ENCODE measurements around the gene MXD4. TPM values are rescaled to one million over a fixed set of nuclear protein-coding genes. Genes with fewer than 3 reads are reported as not detected.

MXD4 gene
- total RNA-seq, 2 experiments from 2014 or later: 1.5 to 2.3 TPM

DNA sequence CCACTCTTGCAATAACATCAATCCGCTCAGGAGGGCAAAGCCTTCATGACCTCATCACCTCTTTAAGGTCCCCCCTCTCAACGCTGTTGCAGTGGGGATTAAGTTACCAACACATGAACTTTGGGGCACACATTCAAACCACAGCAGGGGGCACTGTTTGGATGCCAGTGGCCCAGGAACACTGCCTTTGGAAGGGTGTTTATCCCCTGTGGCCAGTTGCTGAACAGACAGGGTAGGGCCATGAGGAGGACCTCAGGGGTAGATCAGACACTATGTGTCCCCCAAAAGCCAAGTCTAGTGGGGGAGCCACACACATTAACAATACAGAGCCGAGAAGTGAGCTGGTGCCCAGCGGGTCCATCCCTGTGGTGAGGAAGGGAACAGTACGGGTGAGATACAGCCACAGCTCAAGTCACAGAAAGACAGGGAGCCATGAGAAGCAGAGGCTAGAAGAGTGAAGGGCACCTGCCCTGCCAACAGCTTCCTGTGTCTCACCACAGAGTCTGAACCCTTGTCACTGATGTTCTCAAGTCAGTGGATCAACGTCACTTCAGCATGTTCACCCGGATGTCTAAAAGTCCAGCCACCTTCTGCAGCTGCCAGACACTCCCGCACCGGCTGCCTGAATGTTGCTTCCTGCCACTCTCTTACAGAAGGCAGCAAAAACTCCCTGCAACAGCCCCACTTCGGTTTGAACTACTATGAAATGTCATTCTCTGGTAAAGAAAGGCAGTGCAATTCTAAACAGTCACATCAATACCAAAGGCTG, 19.9 kb upstream of the MXD4 start:
- peak overlapping the region; percentile 96 for H3K27ac Mint-ChIP-seq
- peak; percentile 91 for DNase-seq
- intact Hi-C loops (cut with micrococcal nuclease): loop anchor here (5.0 kb wide), 1 partner anchor 131 kb away; no protein-coding TSS in a partner anchor
- peak overlapping the region; percentile 43 for H3K4me3 Mint-ChIP-seq
- H3K4me1 Mint-ChIP-seq (ENCODE audit: low read depth): peaks cover 37% of the 10 kb centered on the region
- CTCF ChIA-PET: interaction anchor here (0.7 to 1.0 kb wide), 5 partner anchors 9 to 130 kb away, joined by 3 read pairs; no protein-coding TSS in a partner anchor
- peak; percentile 93 for ATAC-seq
- TF ChIP-seq, protein P1, sequence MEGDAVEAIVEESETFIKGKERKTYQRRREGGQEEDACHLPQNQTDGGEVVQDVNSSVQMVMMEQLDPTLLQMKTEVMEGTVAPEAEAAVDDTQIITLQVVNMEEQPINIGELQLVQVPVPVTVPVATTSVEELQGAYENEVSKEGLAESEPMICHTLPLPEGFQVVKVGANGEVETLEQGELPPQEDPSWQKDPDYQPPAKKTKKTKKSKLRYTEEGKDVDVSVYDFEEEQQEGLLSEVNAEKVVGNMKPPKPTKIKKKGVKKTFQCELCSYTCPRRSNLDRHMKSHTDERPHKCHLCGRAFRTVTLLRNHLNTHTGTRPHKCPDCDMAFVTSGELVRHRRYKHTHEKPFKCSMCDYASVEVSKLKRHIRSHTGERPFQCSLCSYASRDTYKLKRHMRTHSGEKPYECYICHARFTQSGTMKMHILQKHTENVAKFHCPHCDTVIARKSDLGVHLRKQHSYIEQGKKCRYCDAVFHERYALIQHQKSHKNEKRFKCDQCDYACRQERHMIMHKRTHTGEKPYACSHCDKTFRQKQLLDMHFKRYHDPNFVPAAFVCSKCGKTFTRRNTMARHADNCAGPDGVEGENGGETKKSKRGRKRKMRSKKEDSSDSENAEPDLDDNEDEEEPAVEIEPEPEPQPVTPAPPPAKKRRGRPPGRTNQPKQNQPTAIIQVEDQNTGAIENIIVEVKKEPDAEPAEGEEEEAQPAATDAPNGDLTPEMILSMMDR (IDR thresholded peaks at IDR 0.05): peak; percentile 41
- no peaks in the 10 kb centered on the region for H3K36me3 Mint-ChIP-seq (ENCODE audit: low read depth)
- POLR2A ChIA-PET: interaction anchor here (0.6 to 2.0 kb wide), 5 partner anchors 10 to 133 kb away, joined by 3 to 6 read pairs (median 4); partner anchors contain the start of genes HAUS3 and POLN
- no peaks in the 10 kb centered on the region for H3K9me3 Mint-ChIP-seq
- no peaks in the 10 kb centered on the region for H3K27me3 Mint-ChIP-seq

DNA sequence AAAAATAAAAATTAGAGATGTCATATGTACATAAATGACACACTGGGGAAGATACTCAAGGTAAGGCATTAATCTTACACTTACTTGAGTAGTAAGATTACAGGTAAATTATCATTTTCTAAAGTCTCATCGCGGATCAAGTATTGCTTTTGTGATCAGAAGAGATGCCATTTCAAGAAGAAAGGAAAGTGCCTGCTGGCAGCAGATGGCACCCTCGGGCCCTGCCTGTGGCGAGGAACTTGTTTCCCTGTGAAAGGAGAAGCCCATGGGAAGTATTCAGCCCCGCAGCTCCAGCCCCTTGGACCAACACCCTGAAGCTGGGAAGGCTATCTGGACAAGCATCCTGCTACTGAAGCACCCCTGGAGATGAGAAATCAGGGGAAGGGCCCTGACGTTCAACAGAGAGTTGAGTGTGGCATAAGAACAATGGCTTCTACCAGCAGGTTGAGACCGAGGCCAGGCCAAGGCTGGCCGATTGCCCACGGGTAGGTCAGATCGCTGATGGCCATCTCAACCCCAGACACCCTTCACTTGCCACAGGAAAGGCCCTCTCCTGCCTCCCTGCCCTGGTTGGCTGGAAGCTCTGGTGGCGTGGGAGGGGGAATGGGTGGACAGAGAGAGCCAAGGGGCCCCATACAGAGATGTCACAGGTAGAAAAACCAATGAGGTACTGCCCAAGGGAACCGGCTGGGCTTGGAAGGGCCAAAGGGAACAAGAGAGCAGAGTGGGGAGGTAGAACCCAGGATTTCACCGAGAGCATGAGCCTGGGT, 18.8 kb upstream of the MXD4 start:
- ATAC-seq (no peak), DNase-seq (no peak)
- H3K4me3 Mint-ChIP-seq: no peak overlapping the region
- H3K27ac Mint-ChIP-seq: peak overlapping the region; percentile 96
- intact Hi-C loops (cut with micrococcal nuclease): loop anchor here (5.0 kb wide), 1 partner anchor 132 kb away; no protein-coding TSS in a partner anchor
- CTCF ChIA-PET: no interaction called here
- no peaks in the 10 kb centered on the region for H3K27me3 Mint-ChIP-seq
- no peaks in the 10 kb centered on the region for H3K36me3 Mint-ChIP-seq (ENCODE audit: low read depth)
- TF ChIP-seq, protein P1 (IDR thresholded peaks at IDR 0.05): no peak
- no peaks in the 10 kb centered on the region for H3K9me3 Mint-ChIP-seq
- H3K4me1 Mint-ChIP-seq (ENCODE audit: low read depth): peaks cover 37% of the 10 kb centered on the region
- POLR2A ChIA-PET: no interaction called here

DNA sequence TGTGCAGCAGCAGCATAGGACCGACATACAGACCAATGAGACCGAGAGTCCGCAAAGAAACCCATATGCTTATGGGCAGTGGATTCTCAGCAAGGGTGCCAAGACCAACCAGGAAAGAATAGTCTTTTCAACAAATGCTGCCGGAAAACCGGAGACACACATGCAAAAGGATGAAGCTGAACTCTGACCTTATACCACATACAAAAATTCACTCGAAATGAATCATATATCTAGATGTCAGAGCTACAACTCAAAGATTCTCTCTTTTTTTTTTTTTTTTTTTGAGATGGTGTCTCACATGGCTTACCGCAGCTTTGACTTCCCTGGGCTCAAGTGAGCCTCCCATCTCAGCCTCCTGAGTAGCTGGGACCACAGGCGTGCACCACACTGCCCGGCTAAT, 16.0 kb upstream of the MXD4 start:
- ATAC-seq (no peak), DNase-seq (no peak)
- no peaks in the 10 kb centered on the region for H3K9me3 Mint-ChIP-seq
- ChIA-PET POLR2A (no interaction called here), CTCF (no interaction called here)
- H3K27ac Mint-ChIP-seq: no peak overlapping the region
- H3K4me1 Mint-ChIP-seq (ENCODE audit: low read depth): peaks cover 23% of the 10 kb centered on the region
- H3K36me3 Mint-ChIP-seq (ENCODE audit: low read depth): no peaks in the 10 kb centered on the region
- H3K4me3 Mint-ChIP-seq: no peak overlapping the region
- H3K27me3 Mint-ChIP-seq: no peaks in the 10 kb centered on the region
- intact Hi-C loops (cut with micrococcal nuclease): no loop called here
- TF ChIP-seq, protein P1 (IDR thresholded peaks at IDR 0.05): no peak

DNA sequence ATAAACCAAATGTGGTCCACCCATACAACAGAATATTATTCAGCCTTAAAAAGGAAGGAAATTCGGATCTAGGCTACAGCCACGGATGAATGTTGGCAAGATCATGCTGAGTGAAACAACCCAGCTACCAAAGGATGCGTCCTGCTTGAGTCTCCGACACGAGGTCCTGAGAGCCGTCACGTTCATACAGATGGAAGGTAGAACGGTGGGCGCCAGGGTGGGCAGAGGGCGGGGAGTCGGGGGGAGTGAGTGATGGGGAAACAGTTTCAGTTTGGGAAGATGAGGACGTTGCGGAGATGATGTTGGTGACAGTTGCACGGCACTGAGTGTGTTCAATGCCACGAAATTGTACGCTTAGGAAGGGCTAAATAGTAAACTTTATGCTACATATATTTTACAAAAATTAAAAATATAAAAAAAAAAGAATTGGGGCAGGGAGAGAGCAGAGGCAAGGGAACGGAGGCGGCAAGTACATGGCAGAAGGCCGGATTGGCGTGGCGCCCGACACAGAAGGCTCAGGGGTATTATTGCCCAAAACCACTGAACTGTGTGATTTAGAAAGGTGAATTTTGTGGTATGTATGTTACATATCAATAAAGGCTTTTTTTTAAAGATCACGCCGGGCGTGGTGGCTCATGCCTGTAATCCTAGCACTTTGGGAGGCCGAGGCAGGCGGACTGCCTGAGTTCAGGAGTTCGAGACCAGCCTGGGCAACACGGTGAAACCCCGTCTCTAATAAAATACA, 14.8 kb upstream of the MXD4 start:
- peaks cover 13% of the 10 kb centered on the region for H3K4me1 Mint-ChIP-seq (ENCODE audit: low read depth)

More for the DNA sequence above, 14.8 kb upstream of the MXD4 start:
- ATAC-seq (no peak), DNase-seq (no peak)
- TF ChIP-seq, protein P1 (IDR thresholded peaks at IDR 0.05): no peak
- intact Hi-C loops (cut with micrococcal nuclease): no loop called here
- no peak overlapping the region for H3K4me3 Mint-ChIP-seq
- no peaks in the 10 kb centered on the region for H3K36me3 Mint-ChIP-seq (ENCODE audit: low read depth)
- H3K27ac Mint-ChIP-seq: no peak overlapping the region
- POLR2A ChIA-PET: interaction anchor here (1.0 kb wide), 1 partner anchor 10 kb away, joined by 3 read pairs; no protein-coding TSS in a partner anchor
- no peaks in the 10 kb centered on the region for H3K27me3 Mint-ChIP-seq
- CTCF ChIA-PET: interaction anchor here (0.6 kb wide), 1 partner anchor 51 kb away, joined by 3 read pairs; no protein-coding TSS in a partner anchor
- no peaks in the 10 kb centered on the region for H3K9me3 Mint-ChIP-seq

Data from activated CD8-positive, alpha-beta T cell treated with anti-CD3 and anti-CD28 coated beads for 36 hours (primary cell).